H9 (cell line): Measurements from ENCODE around the gene COG6. TPM values are rescaled to one million over a fixed set of nuclear protein-coding genes. Genes with fewer than 3 reads are reported as not detected.

ENCODE experiments used
- DNase-seq: peaks from one replicate; pipeline ENCODE4 v3.0.0-alpha.2; 2017
- H2AFZ ChIP-seq: one replicate; pipeline ENCODE4 v1.6.1; 2013; ENCODE audit warnings: mild to moderate bottlenecking, low read length, control low read depth, moderate library complexity
- H2AK5ac ChIP-seq: 2 replicates; pipeline ENCODE4 v1.6.1; 2013; ENCODE audit warnings: low read length, control low read depth, mixed read lengths; ENCODE audit not compliant: insufficient read length
- H2BK120ac ChIP-seq: one replicate; pipeline ENCODE4 v1.6.1; 2013; ENCODE audit warnings: low read depth, mild to moderate bottlenecking, low read length, control low read depth, inconsistent platforms; ENCODE audit not compliant: poor library complexity, severe bottlenecking
- H2BK12ac ChIP-seq: 2 replicates; pipeline ENCODE4 v1.6.1; 2013; ENCODE audit warnings: low read length, control low read depth, mixed read lengths, low read depth; ENCODE audit not compliant: insufficient read length
- H2BK15ac ChIP-seq: 2 replicates; pipeline ENCODE4 v1.6.1; 2013; ENCODE audit warnings: low read depth, low read length, control low read depth
- H2BK20ac ChIP-seq: one replicate; pipeline ENCODE4 v1.6.1; 2013; ENCODE audit warnings: low read depth, mild to moderate bottlenecking, low read length, control low read depth, inconsistent platforms; ENCODE audit not compliant: poor library complexity, severe bottlenecking
- H2BK5ac ChIP-seq: 2 replicates; pipeline ENCODE4 v1.6.1; 2013; ENCODE audit warnings: low read length, control low read depth, mixed read lengths; ENCODE audit not compliant: insufficient read length
- H3K14ac ChIP-seq: 2 replicates; pipeline ENCODE4 v1.6.1; 2013; ENCODE audit warnings: low read length, control low read depth; ENCODE audit not compliant: insufficient read depth
- H3K18ac ChIP-seq: 2 replicates; pipeline ENCODE4 v1.6.1; 2013; ENCODE audit warnings: low read depth, mild to moderate bottlenecking, mixed read lengths, low read length, control low read depth; ENCODE audit not compliant: insufficient read length
- H3K23ac ChIP-seq: 2 replicates; pipeline ENCODE4 v1.6.1; 2013; ENCODE audit warnings: low read length, control low read depth, mixed read lengths, low read depth; ENCODE audit not compliant: insufficient read length
- H3K23me2 ChIP-seq: 2 replicates; pipeline ENCODE4 v1.6.1; 2013; ENCODE audit warnings: low read depth, mild to moderate bottlenecking, mixed read lengths, low read length, control low read depth; ENCODE audit not compliant: insufficient read length, poor library complexity, severe bottlenecking
- H3K27ac ChIP-seq: 2 replicates; pipeline ENCODE4 v1.5.1; 2013; ENCODE audit warnings: low read length, control low read depth, mixed read lengths, low read depth; ENCODE audit not compliant: insufficient read length
- H3K27me3 ChIP-seq: 2 replicates; pipeline ENCODE4 v1.6.1; 2013; ENCODE audit warnings: low read length, control low read depth, inconsistent platforms; ENCODE audit not compliant: insufficient read depth
- H3K4ac ChIP-seq: 2 replicates; pipeline ENCODE4 v1.6.1; 2013; ENCODE audit warnings: low read depth, mild to moderate bottlenecking, control low read depth, inconsistent platforms, low read length, moderate library complexity
- H3K4me1 ChIP-seq: 2 replicates; pipeline ENCODE4 v1.6.1; 2013; ENCODE audit warnings: low read length, control low read depth, inconsistent platforms; ENCODE audit not compliant: insufficient read depth
- H3K4me2 ChIP-seq: 2 replicates; pipeline ENCODE4 v1.6.1; 2013; ENCODE audit warnings: low read length, control low read depth, mixed read lengths; ENCODE audit not compliant: insufficient read length, insufficient read depth
- H3K56ac ChIP-seq: 2 replicates; pipeline ENCODE4 v1.6.1; 2013; ENCODE audit warnings: low read depth, mild to moderate bottlenecking, mixed read lengths, low read length, control low read depth; ENCODE audit not compliant: insufficient read length
- H3K79me1 ChIP-seq: 2 replicates; pipeline ENCODE4 v1.6.1; 2013; ENCODE audit warnings: low read depth, mild to moderate bottlenecking, moderate library complexity, low read length, control low read depth, inconsistent platforms; ENCODE audit not compliant: insufficient read depth, poor library complexity, severe bottlenecking
- H3K79me2 ChIP-seq: 2 replicates; pipeline ENCODE4 v1.6.1; 2013; ENCODE audit warnings: low read length, control low read depth, inconsistent platforms; ENCODE audit not compliant: insufficient read depth
- H3K9ac ChIP-seq: 2 replicates; pipeline ENCODE4 v1.6.1; 2013; ENCODE audit warnings: low read length, control low read depth, mixed read lengths; ENCODE audit not compliant: insufficient read length; ENCODE audit errors: extremely low read depth
- H3K9me3 ChIP-seq: one replicate; pipeline ENCODE4 v1.6.1; 2013; ENCODE audit warnings: low read depth, low read length, inconsistent platforms; ENCODE audit not compliant: control insufficient read depth
- H3T11ph ChIP-seq: one replicate; pipeline ENCODE4 v1.6.1; 2013; ENCODE audit warnings: mild to moderate bottlenecking, low read length, control low read depth, inconsistent platforms
- H4K20me1 ChIP-seq: one replicate; pipeline ENCODE4 v1.6.1; 2013; ENCODE audit not compliant: control insufficient read depth, insufficient read length, insufficient read depth
- H4K5ac ChIP-seq: 2 replicates; pipeline ENCODE4 v1.6.1; 2013; ENCODE audit warnings: low read depth, mild to moderate bottlenecking, mixed read lengths, low read length, control low read depth; ENCODE audit not compliant: insufficient read length
- H4K8ac ChIP-seq: replicated peaks from 2 replicates; pipeline ENCODE4 v1.6.1; 2013; ENCODE audit warnings: low read length, control low read depth, mixed read lengths, low read depth; ENCODE audit not compliant: insufficient read length
- H4K91ac ChIP-seq: 2 replicates; pipeline ENCODE4 v1.6.1; 2013; ENCODE audit warnings: low read depth, mild to moderate bottlenecking, moderate library complexity, mixed read lengths, low read length, control low read depth; ENCODE audit not compliant: insufficient read length
- H3K27ac Mint-ChIP-seq, 3 experiments: 2 replicates in 2 of 3; 3 replicates in 1 of 3; pipeline ENCODE4 v1.8.0; 2020 to 2021; ENCODE audit warnings: mixed read lengths in 3 of 3, mild to moderate bottlenecking in 1 of 3, moderate library complexity in 1 of 3
- H3K27me3 Mint-ChIP-seq: 2 replicates; pipeline ENCODE4 v1.8.0; 2021; ENCODE audit warnings: low read depth, mild to moderate bottlenecking, moderate library complexity, mixed read lengths
- H3K36me3 Mint-ChIP-seq, 3 experiments: 2 replicates in 2 of 3; 3 replicates in 1 of 3; pipeline ENCODE4 v1.8.0; 2020 to 2021; ENCODE audit warnings: low read depth in 3 of 3, mixed read lengths in 3 of 3; ENCODE audit not compliant: insufficient read depth in 1 of 3
- H3K4me1 Mint-ChIP-seq, 2 experiments: 2 replicates each; pipeline ENCODE4 v1.8.0; 2020; ENCODE audit warnings: mixed read lengths in 2 of 2
- H3K4me3 Mint-ChIP-seq, 2 experiments: 2 replicates in 1 of 2; 3 replicates in 1 of 2; pipeline ENCODE4 v1.8.0; 2020 to 2021; ENCODE audit warnings: mild to moderate bottlenecking in 2 of 2, mixed read lengths in 2 of 2, moderate library complexity in 1 of 2
- H3K9me3 Mint-ChIP-seq, 2 experiments: 2 replicates in 1 of 2; 3 replicates in 1 of 2; pipeline ENCODE4 v1.8.0; 2020; ENCODE audit warnings: mild to moderate bottlenecking in 2 of 2, mixed read lengths in 2 of 2, moderate library complexity in 1 of 2
- CTCF ChIP-seq: fragments of 200-600 bp; sonication (generic); conservative IDR thresholded peaks from 3 replicates; pipeline ENCODE4 v1.8.0; 2021; ENCODE audit warnings: antibody characterized with exemption, mild to moderate bottlenecking
- WGBS: extraction: QIAGEN DNeasy Blood & Tissue Kit; methylation state at CpG from one replicate; pipeline ENCODE4 v1.1.7; 2013; ENCODE audit warnings: missing lambda C conversion rate, low lambda C conversion rate, mixed read lengths; ENCODE audit not compliant: insufficient read length; ENCODE audit errors: extremely low coverage; 5-methylcytosine and 5-hydroxymethylcytosine counted together
- total RNA-seq: library from RNA; stranded (reverse); gene quantifications from 2 replicates; pipeline ENCODE4 v1.2.1, GENCODE V29; 2021

Gene COG6
- total RNA-seq, 1 experiment from 2014 or later = 23.7 TPM

GRCh38 chr13:39684531-39685137 lies 29.2 kb downstream of the COG6 start:
- H3K9me3 Mint-ChIP-seq = peaks cover 2 to 5% of the 10 kb centered on the region in 2 experiments; a peak in 3 of 5 replicates
- no peaks in the 10 kb centered on the region for H3K4me1 ChIP-seq
- H3K27ac Mint-ChIP-seq = no peak overlapping the region
- H4K8ac ChIP-seq = no peak overlapping the region
- no peaks in the 10 kb centered on the region for H3K27me3 ChIP-seq
- H3K4me3 Mint-ChIP-seq = no peak overlapping the region
- no peak overlapping the region for H3T11ph ChIP-seq
- H2BK20ac ChIP-seq = no peak overlapping the region
- H3K36me3 Mint-ChIP-seq = peaks cover 9 to 14% (median 13%) of the 10 kb centered on the region in 3 experiments
- H4K5ac ChIP-seq = no peak overlapping the region
- no peaks in the 10 kb centered on the region for H3K79me2 ChIP-seq
- H2BK120ac ChIP-seq = no peak overlapping the region
- no peak for DNase-seq
- no peak overlapping the region for H3K56ac ChIP-seq
- no peak overlapping the region for H3K18ac ChIP-seq
- no peak overlapping the region for H2AK5ac ChIP-seq
- H3K4ac ChIP-seq = no peak overlapping the region
- H3K27me3 Mint-ChIP-seq = no peaks in the 10 kb centered on the region
- no peak overlapping the region for H3K27ac ChIP-seq
- H3K4me1 Mint-ChIP-seq = no peaks in the 10 kb centered on the region
- H2BK15ac ChIP-seq = no peak overlapping the region
- no peak overlapping the region for H4K91ac ChIP-seq
- H3K9ac ChIP-seq = no peak overlapping the region
- peak; percentile 70 for TF ChIP-seq CTCF
- no peaks in the 10 kb centered on the region for H3K9me3 ChIP-seq
- no peaks in the 10 kb centered on the region for H4K20me1 ChIP-seq
- WGBS = no CpG with 5 or more reads among the region's 3 CpGs
- H3K79me1 ChIP-seq = no peaks in the 10 kb centered on the region
- H3K23me2 ChIP-seq = no peaks in the 10 kb centered on the region
- no peak overlapping the region for H3K23ac ChIP-seq
- H3K14ac ChIP-seq = no peak overlapping the region
- no peak overlapping the region for H2AFZ ChIP-seq
- no peak overlapping the region for H2BK12ac ChIP-seq
- no peak overlapping the region for H3K4me2 ChIP-seq
- H2BK5ac ChIP-seq = no peak overlapping the region
